A549 (cell line): ENCODE data around the gene ZNF865. TPM values are rescaled to one million over a fixed set of nuclear protein-coding genes. Genes with fewer than 3 reads are reported as not detected.

ENCODE experiments used
- ATAC-seq, 2 experiments: fragments of 200-7000 bp in 1 of 2; fragments of >200 bp in 1 of 2; cut with Nextera tagmentation in 1 of 2; cut with Tn5 transposase in 1 of 2; 3 replicates each; pipeline versions ENCODE4 v1.8.0 to v1.9.1; 2018 to 2020; ENCODE audit warnings: mild to moderate bottlenecking in 1 of 2, moderate library complexity in 1 of 2
- CTCF ChIA-PET: fragments of 300-600 bp; sonication (Branson Sonifier 250); formaldehyde crosslinking; extraction: SDS; loops from one replicate; lab custom pipeline; 2021; ENCODE audit warnings: antibody characterized with exemption, inconsistent platforms; lab: Yijun Ruan, JAX
- POLR2A ChIA-PET: fragments of 350-600 bp; formaldehyde crosslinking; extraction: SDS; loops from one replicate; lab custom pipeline; 2021; ENCODE audit warnings: antibody characterized with exemption, inconsistent platforms; lab: Yijun Ruan, JAX
- DNase-seq, 2 experiments: peaks; one replicate each; pipeline versions ENCODE4 v3.0.0 to v3.0.0-alpha.2; 2011 to 2016; ENCODE audit warnings: low read depth in 1 of 2, low spot score in 1 of 2
- FAIRE-seq: peaks from 2 replicates; lab custom pipeline; 2011; peaks lifted over from hg19 to GRCh38; lab: Jason Lieb, UNC
- H3K27ac ChIP-seq, 2 experiments: fragments of >200 bp; sonication (Bioruptor Twin); formaldehyde crosslinking; 3 replicates each; pipeline ENCODE4 v1.5.1; 2016 to 2017
- H3K4me1 ChIP-seq: fragments of >200 bp; sonication (Bioruptor Twin); formaldehyde crosslinking; 3 replicates; pipeline ENCODE4 v1.6.1; 2016
- H3K4me2 ChIP-seq: fragments of >200 bp; sonication (Bioruptor Twin); formaldehyde crosslinking; 3 replicates; pipeline ENCODE4 v1.6.1; 2016
- H3K4me3 ChIP-seq: fragments of >200 bp; sonication (Bioruptor Twin); formaldehyde crosslinking; 3 replicates; pipeline ENCODE4 v1.5.1; 2016
- H3K9me3 ChIP-seq: fragments of >200 bp; sonication (Bioruptor Twin); formaldehyde crosslinking; 3 replicates; pipeline ENCODE4 v1.6.1; 2016
- BHLHE40 ChIP-seq: IDR thresholded peaks from 2 replicates; pipeline ENCODE4 v1.6.1; 2012; ENCODE audit warnings: low read depth, low read length, inconsistent platforms
- CBX8 ChIP-seq: fragments of 200-600 bp; sonication (generic); IDR thresholded peaks from 2 replicates; pipeline ENCODE4 v1.6.1; 2016
- CEBPB ChIP-seq, 2 experiments: fragments of >200 bp in 1 of 2; sonication (Bioruptor Twin) in 1 of 2; formaldehyde crosslinking in 1 of 2; IDR thresholded peaks; 2 replicates each; pipeline ENCODE4 v1.6.1; 2012 to 2016
- CHD2 ChIP-seq: fragments of 150-350 bp; IDR thresholded peaks from 2 replicates; pipeline ENCODE4 v1.6.1; 2014; ENCODE audit warnings: low read length; ENCODE audit not compliant: partially characterized antibody
- CTCF ChIP-seq: fragments of >200 bp; sonication (Bioruptor Twin); formaldehyde crosslinking; IDR thresholded peaks from 3 replicates; pipeline ENCODE4 v1.5.1; 2016
- HOXB5 ChIP-seq: fragments of 250-450 bp; sonication (Bioruptor Pico); IDR thresholded peaks from 2 replicates; pipeline ENCODE4 v1.5.0; 2020; ENCODE audit warnings: mild to moderate bottlenecking, moderate library complexity
- JUNB ChIP-seq: fragments of >200 bp; sonication (Bioruptor Twin); formaldehyde crosslinking; IDR thresholded peaks from 2 replicates; pipeline ENCODE4 v1.6.1; 2016
- NPAS2 ChIP-seq: fragments of 250-450 bp; sonication (Bioruptor Pico); IDR thresholded peaks from 2 replicates; pipeline ENCODE4 v1.8.0; 2022; ENCODE audit warnings: mild to moderate bottlenecking, moderate library complexity, borderline replicate concordance
- PBX3 ChIP-seq: IDR thresholded peaks from 2 replicates; pipeline ENCODE4 v1.6.1; 2012
- RAD21 ChIP-seq, 2 experiments: fragments of >200 bp in 1 of 2; sonication (Bioruptor Twin) in 1 of 2; formaldehyde crosslinking in 1 of 2; IDR thresholded peaks in 1 of 2; conservative IDR thresholded peaks in 1 of 2; 2 replicates in 1 of 2; 3 replicates in 1 of 2; pipeline ENCODE4 v1.6.1; 2012 to 2018; ENCODE audit warnings: inconsistent platforms in 1 of 2
- RARB ChIP-seq: fragments of 250-450 bp; sonication (Bioruptor Pico); IDR thresholded peaks from 2 replicates; pipeline ENCODE4 v1.8.0; 2021; ENCODE audit warnings: mild to moderate bottlenecking, moderate library complexity
- RFX5 ChIP-seq: fragments of 450-650 bp; IDR thresholded peaks from 2 replicates; pipeline ENCODE4 v1.7.1; 2014; ENCODE audit warnings: antibody characterized with exemption, mild to moderate bottlenecking, moderate library complexity
- SMC3 ChIP-seq: fragments of >200 bp; sonication (Bioruptor Twin); formaldehyde crosslinking; IDR thresholded peaks from 3 replicates; pipeline ENCODE4 v1.6.1; 2018; ENCODE audit warnings: inconsistent platforms
- TFCP2L1 ChIP-seq: fragments of 250-450 bp; sonication (Bioruptor Pico); IDR thresholded peaks from 2 replicates; pipeline ENCODE4 v1.5.0; 2021; ENCODE audit warnings: mild to moderate bottlenecking
- TP53 ChIP-seq: fragments of 250-450 bp; sonication (Bioruptor Pico); IDR thresholded peaks from 2 replicates; pipeline ENCODE4 v1.5.0; 2021; ENCODE audit warnings: mild to moderate bottlenecking, moderate library complexity
- ZC3H11A ChIP-seq: fragments of 450-650 bp; IDR thresholded peaks from 2 replicates; pipeline ENCODE4 v1.6.1; 2014; ENCODE audit warnings: antibody characterized with exemption, mild to moderate bottlenecking
- ZFP36 ChIP-seq: fragments of 450-650 bp; IDR thresholded peaks from 2 replicates; pipeline ENCODE4 v1.6.1; 2014; ENCODE audit warnings: borderline replicate concordance; ENCODE audit not compliant: partially characterized antibody
- ZNF302 ChIP-seq: fragments of 250-450 bp; sonication (Bioruptor Pico); IDR thresholded peaks from 2 replicates; pipeline ENCODE4 v1.9.0; 2021; ENCODE audit warnings: inconsistent platforms, mild to moderate bottlenecking, moderate library complexity
- WGBS: methylation state at CpG from one replicate; pipeline ENCODE4 v1.1.6; 2017; ENCODE audit errors: missing lambda C conversion rate; 5-methylcytosine and 5-hydroxymethylcytosine counted together
- polyA plus RNA-seq, 4 experiments: library from polyadenylated mRNA; depleted of rRNA in 3 of 4; stranded (reverse); fragments of >200 nt; fragmentation: RNase III in 1 of 4; extraction: RNeasy Plus Mini Kit Qiagen cat#74134 plus additional on column Dnase treatment in 1 of 4; gene quantifications; 2 replicates in 3 of 4; 3 replicates in 1 of 4; pipeline ENCODE4 v1.2.3, GENCODE V29; 2011 to 2017

Gene ZNF865
- polyA plus RNA-seq, 2 of the 4 experiments (the other 2 are of a cell fraction): 2.1 to 7.9 TPM

GRCh38 chr19:55626350-55626749, 20.9 kb downstream of the ZNF865 start:
- Histone ChIP-seq H3K4me1 (0 out of 3 replicates have a peak, but pooled peaks cover 7% of the 10 kb centered on the region), H3K27ac (no peak overlapping the region), H3K4me3 (no peak overlapping the region), H3K9me3 (no peaks in the 10 kb centered on the region)
- WGBS: 89% methylated on average over 11 of the region's 11 CpGs
- DNase-seq: no peak
- FAIRE-seq: no peak
- POLR2A ChIA-PET: interaction anchor here (0.8 kb wide), 1 partner anchor 28 kb away, joined by 3 read pairs; no protein-coding TSS in a partner anchor
- CTCF ChIA-PET: interaction anchor here (0.8 to 24.9 kb wide), 12 partner anchors 8 to 486 kb away, joined by 3 to 363 read pairs (median 6); partner anchors contain the start of gene ZNF865
- TF ChIP-seq RARB (CRISPR knock-in tag) (no peak), NPAS2 (CRISPR knock-in tag) (no peak), PBX3 (no peak), CEBPB (IDR thresholded peaks at IDR 0.05) (no peak), CTCF (no peak), ZNF302 (CRISPR knock-in tag) (no peak), HOXB5 (CRISPR knock-in tag) (no peak), RAD21 (conservative IDR thresholded peaks at IDR 0.05 in 1 of 2, IDR thresholded peaks at IDR 0.05 in 1 of 2) (no peak), CBX8 (no peak), TP53 (CRISPR knock-in tag) (no peak), ZFP36 (no peak), ZC3H11A (no peak), JUNB (no peak), RFX5 (no peak), CHD2 (no peak), TFCP2L1 (CRISPR knock-in tag) (no peak)
- TF ChIP-seq, all 56 proteins: peak for 0
- no peak for ATAC-seq
- no peak overlapping the region for H3K4me2 ChIP-seq

- H3K4me2 ChIP-seq: peak overlapping the region; percentile 74
- CTCF ChIA-PET: interaction anchor here (0.5 to 24.9 kb wide), 50 partner anchors 11 to 1241 kb away, joined by 3 to 363 read pairs (median 6); partner anchors contain the start of genes FIZ1, NAT14, SSC5D and TMEM238
Observed at GRCh38 chr19:55632463-55632834, 27.0 kb downstream of the ZNF865 start.

More at GRCh38 chr19:55632463-55632834, 27.0 kb downstream of the ZNF865 start:
- H3K4me1 ChIP-seq: peaks cover 17% of the 10 kb centered on the region
- FAIRE-seq (peak; percentile 93), DNase-seq (peak; percentile 80 to 99)
- no peaks in the 10 kb centered on the region for H3K9me3 ChIP-seq
- H3K27ac ChIP-seq: no peak overlapping the region
- POLR2A ChIA-PET: interaction anchor here (0.6 to 2.3 kb wide), 7 partner anchors 8 to 225 kb away, joined by 3 to 27 read pairs (median 5); partner anchors contain the start of genes FIZ1, UBE2S, ZNF628 and ZNF784
- WGBS: 30% methylated on average over 3 of the region's 3 CpGs
- TF ChIP-seq RAD21 (conservative IDR thresholded peaks at IDR 0.05 in 1 of 2, IDR thresholded peaks at IDR 0.05 in 1 of 2) (peak; percentile 62 to 82), CTCF (peak; percentile 91), SMC3 (peak; percentile 25; the same call in 1 of the 3 replicates), BHLHE40 (no peak)
- TF ChIP-seq, all 56 proteins: peak for 3
- no peak overlapping the region for H3K4me3 ChIP-seq
- ATAC-seq: peak; percentile 70 to 81
